Astrocyte (in vitro differentiated cells and primary cell): ENCODE measurements around the gene GLIS2.
A peak's percentile ranks its signal among the peaks of the same experiment; 100 is the strongest.

Experiments
- EZH2 ChIP-seq: IDR thresholded peaks from 2 replicates; pipeline ENCODE4 v1.6.1; 2012; ENCODE audit warnings: mild to moderate bottlenecking, low read length, inconsistent platforms; ENCODE audit not compliant: insufficient read depth
- TF ChIP-seq, protein P1 (sequence below): IDR thresholded peaks from 2 replicates; pipeline ENCODE4 v1.5.1; 2011; ENCODE audit warnings: low read depth, mild to moderate bottlenecking, inconsistent platforms, low read length, moderate library complexity; ENCODE audit not compliant: insufficient read depth

DNA sequence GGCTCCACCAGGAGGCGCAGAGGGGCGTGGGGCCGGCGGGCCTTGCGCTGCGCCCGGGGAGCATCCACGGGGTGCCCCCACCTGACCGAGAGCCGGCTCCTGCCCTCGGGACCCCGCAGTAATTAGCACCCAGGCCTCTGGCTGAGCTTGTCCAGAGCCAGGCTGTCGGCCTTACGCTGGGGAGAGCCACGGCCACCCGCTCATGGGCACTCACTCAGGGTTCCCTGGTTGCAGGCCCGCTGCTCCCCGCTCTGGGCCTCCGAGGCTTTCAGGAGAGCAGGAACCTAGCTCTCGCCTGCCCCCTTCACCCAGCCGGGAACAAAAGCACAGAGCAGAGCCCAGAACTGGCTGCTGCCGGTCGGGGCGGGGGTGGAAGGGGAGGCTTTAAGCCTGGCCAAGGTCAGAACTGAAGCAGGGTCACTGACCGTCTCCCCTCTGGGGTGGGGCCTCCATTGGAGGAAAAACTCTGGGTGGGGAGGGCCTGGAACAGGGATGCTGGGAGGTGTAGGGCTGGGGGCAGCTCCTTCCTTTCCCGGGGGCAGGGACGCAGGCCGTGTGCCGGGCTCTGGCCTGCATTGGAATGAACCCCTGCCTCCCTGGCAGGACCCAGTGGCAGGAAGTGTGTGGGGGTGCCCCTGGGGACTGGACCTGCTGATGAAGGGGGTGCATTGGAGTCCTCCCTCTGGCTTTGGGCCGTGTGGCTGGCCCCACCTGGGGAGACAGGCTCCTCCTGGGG is 12.3 kb downstream of the GLIS2 start:
- TF ChIP-seq, protein P1, sequence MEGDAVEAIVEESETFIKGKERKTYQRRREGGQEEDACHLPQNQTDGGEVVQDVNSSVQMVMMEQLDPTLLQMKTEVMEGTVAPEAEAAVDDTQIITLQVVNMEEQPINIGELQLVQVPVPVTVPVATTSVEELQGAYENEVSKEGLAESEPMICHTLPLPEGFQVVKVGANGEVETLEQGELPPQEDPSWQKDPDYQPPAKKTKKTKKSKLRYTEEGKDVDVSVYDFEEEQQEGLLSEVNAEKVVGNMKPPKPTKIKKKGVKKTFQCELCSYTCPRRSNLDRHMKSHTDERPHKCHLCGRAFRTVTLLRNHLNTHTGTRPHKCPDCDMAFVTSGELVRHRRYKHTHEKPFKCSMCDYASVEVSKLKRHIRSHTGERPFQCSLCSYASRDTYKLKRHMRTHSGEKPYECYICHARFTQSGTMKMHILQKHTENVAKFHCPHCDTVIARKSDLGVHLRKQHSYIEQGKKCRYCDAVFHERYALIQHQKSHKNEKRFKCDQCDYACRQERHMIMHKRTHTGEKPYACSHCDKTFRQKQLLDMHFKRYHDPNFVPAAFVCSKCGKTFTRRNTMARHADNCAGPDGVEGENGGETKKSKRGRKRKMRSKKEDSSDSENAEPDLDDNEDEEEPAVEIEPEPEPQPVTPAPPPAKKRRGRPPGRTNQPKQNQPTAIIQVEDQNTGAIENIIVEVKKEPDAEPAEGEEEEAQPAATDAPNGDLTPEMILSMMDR = peak; percentile 29
- no peak for TF ChIP-seq EZH2
